Measurements from ENCODE around the gene CELF1. TPM values are rescaled to one million over a fixed set of nuclear protein-coding genes. Genes with fewer than 3 reads are reported as not detected.

Gene CELF1
- total and polyA plus RNA-seq, 2 experiments from 2014 or later = 59.1 to 84.6 TPM

- TF ChIP-seq CTCF (IDR thresholded peaks at IDR 0.05; ENCODE audit: poor library complexity) (no peak), EZH2 (IDR thresholded peaks at IDR 0.05; ENCODE audit: borderline replicate concordance) (no peak), EZH2phosphoT487 (IDR thresholded peaks at IDR 0.05; ENCODE audit: low read depth, severe bottlenecking, unreplicated experiment) (no peak)
- no peak for DNase-seq (ENCODE audit: low spot score)
- H3K4me2 ChIP-seq = no peak overlapping the region
- H3K4me1 ChIP-seq (ENCODE audit: insufficient read depth) = no peaks in the 10 kb centered on the region
- peaks cover 19% of the 10 kb centered on the region for H3K36me3 ChIP-seq (replicated peaks; ENCODE audit: insufficient read depth, low read depth)
- H4K20me1 ChIP-seq (ENCODE audit: insufficient read depth, poor library complexity, severe bottlenecking) = no peaks in the 10 kb centered on the region
- no peak overlapping the region for H3K4me3 ChIP-seq
- no peaks in the 10 kb centered on the region for H3K27me3 ChIP-seq
- H3K79me2 ChIP-seq = peaks cover 15% of the 10 kb centered on the region
- H2AFZ ChIP-seq = no peak overlapping the region
- H3K9me2 ChIP-seq (replicated peaks; ENCODE audit: insufficient read depth) = no peaks in the 10 kb centered on the region
- H3K27ac ChIP-seq = no peak overlapping the region
- 90% methylated on average over 6 of the region's 6 CpGs for WGBS (ENCODE audit: low lambda C conversion rate, missing lambda C conversion rate)
- no peaks in the 10 kb centered on the region for H3K9me3 ChIP-seq (ENCODE audit: low read depth)
These were observed 72.2 kb downstream of the CELF1 start for GRCh38 chr11:47480762-47481161.

GRCh38 chr11:47478651-47479329 is 74.1 kb downstream of the CELF1 start:
- no peaks in the 10 kb centered on the region for H4K20me1 ChIP-seq (ENCODE audit: insufficient read depth, poor library complexity, severe bottlenecking)
- no peak for TF ChIP-seq EZH2phosphoT487 (IDR thresholded peaks at IDR 0.05; ENCODE audit: low read depth, severe bottlenecking, unreplicated experiment)
- no peak for TF ChIP-seq EZH2 (IDR thresholded peaks at IDR 0.05; ENCODE audit: borderline replicate concordance)
- TF ChIP-seq CTCF (IDR thresholded peaks at IDR 0.05; ENCODE audit: poor library complexity) = no peak
- peaks cover 16% of the 10 kb centered on the region for H3K36me3 ChIP-seq (replicated peaks; ENCODE audit: insufficient read depth, low read depth)
- H3K4me3 ChIP-seq = no peak overlapping the region
- no peaks in the 10 kb centered on the region for H3K4me1 ChIP-seq (ENCODE audit: insufficient read depth)
- 97% methylated on average over 5 of the region's 5 CpGs for WGBS (ENCODE audit: low lambda C conversion rate, missing lambda C conversion rate)
- peaks cover 13% of the 10 kb centered on the region for H3K79me2 ChIP-seq
- H3K4me2 ChIP-seq = no peak overlapping the region
- no peak for DNase-seq (ENCODE audit: low spot score)
- no peaks in the 10 kb centered on the region for H3K9me3 ChIP-seq (ENCODE audit: low read depth)
- no peaks in the 10 kb centered on the region for H3K27me3 ChIP-seq
- H3K27ac ChIP-seq = no peak overlapping the region
- H2AFZ ChIP-seq = no peak overlapping the region
- no peaks in the 10 kb centered on the region for H3K9me2 ChIP-seq (replicated peaks; ENCODE audit: insufficient read depth)

GRCh38 chr11:47477753-47478152 is 75.2 kb downstream of the CELF1 start:
- Histone ChIP-seq H4K20me1 (ENCODE audit: insufficient read depth, poor library complexity, severe bottlenecking) (no peaks in the 10 kb centered on the region), H3K4me2 (no peak overlapping the region), H3K79me2 (peaks cover 13% of the 10 kb centered on the region), H3K4me1 (ENCODE audit: insufficient read depth) (no peaks in the 10 kb centered on the region), H3K27ac (no peak overlapping the region), H2AFZ (no peak overlapping the region), H3K27me3 (no peaks in the 10 kb centered on the region), H3K9me3 (ENCODE audit: low read depth) (no peaks in the 10 kb centered on the region), H3K4me3 (no peak overlapping the region), H3K9me2 (replicated peaks; ENCODE audit: insufficient read depth) (no peaks in the 10 kb centered on the region), H3K36me3 (replicated peaks; ENCODE audit: insufficient read depth, low read depth) (peaks cover 14% of the 10 kb centered on the region)
- no peak for DNase-seq (ENCODE audit: low spot score)
- 92% methylated on average over 4 of the region's 4 CpGs for WGBS (ENCODE audit: low lambda C conversion rate, missing lambda C conversion rate)
- TF ChIP-seq EZH2 (IDR thresholded peaks at IDR 0.05; ENCODE audit: borderline replicate concordance) = no peak
- no peak for TF ChIP-seq CTCF (IDR thresholded peaks at IDR 0.05; ENCODE audit: poor library complexity)
- no peak for TF ChIP-seq EZH2phosphoT487 (IDR thresholded peaks at IDR 0.05; ENCODE audit: low read depth, severe bottlenecking, unreplicated experiment)

Data from hepatocyte (in vitro differentiated cells).